WI38 (cell line): ENCODE results near the gene TPM3.
A peak's percentile ranks its signal among the peaks of the same experiment; 100 is the strongest.
"Not testable (repeated sequence)": the region's sequence is repeated elsewhere in the genome, so short reads cannot be mapped to it uniquely, and the experiment has no call there.

ENCODE experiments used
- H3K4me3 ChIP-seq: 2 replicates; pipeline ENCODE4 v1.5.1; 2011; ENCODE audit warnings: low read depth, mild to moderate bottlenecking, control low read depth, low read length
- TF ChIP-seq, protein P1 (sequence below): IDR thresholded peaks from 2 replicates; pipeline ENCODE4 v1.5.1; 2012; ENCODE audit warnings: low read depth, mild to moderate bottlenecking, control low read depth, low read length

The TPM3 gene

DNA sequence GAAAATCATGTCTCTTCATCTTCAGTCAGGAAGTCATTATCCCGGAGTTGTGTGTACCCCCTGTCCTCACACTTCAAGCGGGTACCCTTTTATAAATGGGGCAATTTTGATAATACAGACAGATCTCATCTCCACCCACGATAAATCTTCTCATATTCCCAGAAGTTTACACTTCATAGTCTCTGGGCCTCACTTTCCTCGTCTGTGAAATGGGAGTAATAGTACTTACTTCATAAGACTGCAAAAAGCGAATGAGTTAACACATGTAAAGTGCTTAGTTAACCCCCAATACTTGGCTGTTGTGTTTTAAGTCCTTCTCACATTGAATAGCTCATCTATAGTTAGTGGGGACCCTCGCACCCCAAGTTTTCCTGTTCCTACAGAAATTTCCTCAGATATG is 37.8 kb downstream of the TPM3 start:
- TF ChIP-seq, protein P1, sequence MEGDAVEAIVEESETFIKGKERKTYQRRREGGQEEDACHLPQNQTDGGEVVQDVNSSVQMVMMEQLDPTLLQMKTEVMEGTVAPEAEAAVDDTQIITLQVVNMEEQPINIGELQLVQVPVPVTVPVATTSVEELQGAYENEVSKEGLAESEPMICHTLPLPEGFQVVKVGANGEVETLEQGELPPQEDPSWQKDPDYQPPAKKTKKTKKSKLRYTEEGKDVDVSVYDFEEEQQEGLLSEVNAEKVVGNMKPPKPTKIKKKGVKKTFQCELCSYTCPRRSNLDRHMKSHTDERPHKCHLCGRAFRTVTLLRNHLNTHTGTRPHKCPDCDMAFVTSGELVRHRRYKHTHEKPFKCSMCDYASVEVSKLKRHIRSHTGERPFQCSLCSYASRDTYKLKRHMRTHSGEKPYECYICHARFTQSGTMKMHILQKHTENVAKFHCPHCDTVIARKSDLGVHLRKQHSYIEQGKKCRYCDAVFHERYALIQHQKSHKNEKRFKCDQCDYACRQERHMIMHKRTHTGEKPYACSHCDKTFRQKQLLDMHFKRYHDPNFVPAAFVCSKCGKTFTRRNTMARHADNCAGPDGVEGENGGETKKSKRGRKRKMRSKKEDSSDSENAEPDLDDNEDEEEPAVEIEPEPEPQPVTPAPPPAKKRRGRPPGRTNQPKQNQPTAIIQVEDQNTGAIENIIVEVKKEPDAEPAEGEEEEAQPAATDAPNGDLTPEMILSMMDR: no peak
- H3K4me3 ChIP-seq: no peak overlapping the region

DNA sequence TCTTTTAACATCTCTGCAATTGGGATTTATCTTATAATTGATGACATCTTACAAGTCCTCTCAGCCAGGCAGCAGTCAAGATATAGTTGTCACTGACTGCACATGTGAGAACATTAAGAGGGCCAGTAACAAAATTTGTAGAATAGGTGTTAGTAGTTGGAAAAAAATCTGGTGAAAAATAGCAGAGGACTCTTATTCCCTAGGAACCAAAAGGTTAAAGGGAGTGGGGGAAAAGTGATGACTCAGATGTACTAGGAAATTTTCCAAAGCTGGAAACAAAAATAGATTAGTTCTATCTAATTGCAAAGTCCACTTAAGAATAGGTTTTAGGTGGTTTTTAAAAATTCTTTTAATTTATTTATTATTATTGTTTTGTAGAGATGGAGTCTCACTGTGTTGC is 40.6 kb downstream of the TPM3 start:
- TF ChIP-seq, protein P1: no peak

GRCh38 chr1:154148807-154149206 is 43.1 kb downstream of the TPM3 start:
- TF ChIP-seq, protein P1: no peak
- H3K4me3 ChIP-seq: no peak overlapping the region

More for the DNA sequence above, 40.6 kb downstream of the TPM3 start:
- H3K4me3 ChIP-seq: no peak overlapping the region

GRCh38 chr1:154147505-154147904 is 44.4 kb downstream of the TPM3 start:
- H3K4me3 ChIP-seq: not testable (repeated sequence)

DNA sequence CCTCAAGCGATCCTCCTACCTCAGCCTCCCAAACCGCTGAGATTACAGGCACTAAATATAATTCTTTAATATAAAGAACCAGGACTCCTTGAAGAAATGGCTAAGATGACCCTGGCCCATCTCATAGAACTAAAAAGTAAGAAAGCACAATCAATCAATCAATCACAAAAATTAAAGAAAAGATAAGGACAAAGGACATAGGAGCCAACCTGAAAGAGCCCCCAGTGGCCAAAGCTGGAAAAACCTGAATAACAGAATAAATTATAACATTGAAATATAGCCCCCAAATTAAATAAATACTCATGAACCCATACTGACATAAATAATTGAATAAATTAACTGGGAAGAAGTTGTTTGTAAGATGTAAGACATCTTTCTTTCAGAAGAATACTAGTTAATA is 45.9 kb downstream of the TPM3 start:
- TF ChIP-seq, protein P1: peak; percentile 10; the same call in 1 of the 2 replicates
- no peak overlapping the region for H3K4me3 ChIP-seq

DNA sequence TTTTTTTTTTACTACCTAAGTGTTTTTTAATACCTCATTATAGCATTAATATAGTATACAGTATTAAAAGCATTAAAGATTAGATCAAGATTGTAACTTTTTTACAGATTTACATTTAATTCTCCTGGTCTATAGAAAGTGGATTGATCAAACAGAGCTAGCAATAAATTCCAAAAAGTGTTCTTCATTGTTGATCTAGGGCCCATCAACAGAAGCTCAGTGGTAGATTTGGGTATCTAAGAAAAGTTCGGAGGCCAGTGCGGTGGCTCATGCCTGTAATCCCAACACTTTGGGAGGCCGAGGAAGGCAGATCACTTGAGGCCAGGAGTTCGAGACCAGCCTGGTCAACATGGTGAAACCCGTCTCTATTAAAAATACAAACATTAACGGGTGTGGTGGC is 49.5 kb downstream of the TPM3 start:
- no peak overlapping the region for H3K4me3 ChIP-seq
- TF ChIP-seq, protein P1: no peak

DNA sequence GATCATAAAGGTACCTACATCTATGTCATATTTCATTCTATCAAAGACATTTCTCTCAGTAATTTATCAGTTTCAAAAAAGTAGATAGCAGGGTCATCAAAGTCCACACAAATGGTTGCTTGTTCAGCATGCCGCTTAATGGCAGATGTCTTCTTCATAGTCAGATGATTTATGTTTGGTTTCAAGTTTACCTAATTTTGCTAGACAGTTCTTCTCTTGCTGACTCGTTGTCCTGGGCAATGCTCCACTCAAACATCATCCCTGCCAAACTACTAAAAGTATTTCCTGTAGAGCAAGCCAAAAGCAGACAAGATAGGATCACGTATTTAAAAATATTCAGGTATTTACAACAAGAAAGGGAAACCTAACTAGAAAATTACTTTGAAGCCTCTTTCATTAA is 50.7 kb downstream of the TPM3 start:
- TF ChIP-seq, protein P1: no peak
- H3K4me3 ChIP-seq: no peak overlapping the region

- no peak overlapping the region for H3K4me3 ChIP-seq
- TF ChIP-seq, protein P1: no peak
These were observed 54.0 kb downstream of the TPM3 start for GRCh38 chr1:154137888-154138287.
